Caki2 (cell line): ENCODE data around the gene NUP205. TPM values are rescaled to one million over a fixed set of nuclear protein-coding genes. Genes with fewer than 3 reads are reported as not detected.
"Not testable (repeated sequence)": the region's sequence is repeated elsewhere in the genome, so short reads cannot be mapped to it uniquely, and the experiment has no call there.

Source experiments
- DNase-seq: peaks from one replicate; pipeline ENCODE4 v3.0.0-alpha.2; 2015; ENCODE audit warnings: low read depth
- in situ Hi-C: cut with HindIII; loops from 2 replicates; pipeline ENCODE4 v1.10.0; 2016; ENCODE audit warnings: low sequenced_read_pairs, low pct_unique_long_range_greater_than_20kb, mixed read lengths
- total RNA-seq: library from RNA; depleted of rRNA; stranded (reverse); fragments of >200 nt; shearing (Covaris generic); gene quantifications from 2 replicates; pipeline ENCODE4 v1.2.3, GENCODE V29; 2014; ENCODE audit warnings: low replicate concordance; rRNA removed

Gene NUP205
- total RNA-seq, 1 experiment from 2014 or later: 38.6 TPM

- in situ Hi-C loops: no loop called here
Observed at GRCh38 chr7:135678612-135679575, 121.2 kb downstream of the NUP205 start.

GRCh38 chr7:135681762-135682161 is 124.0 kb downstream of the NUP205 start:
- no peak for DNase-seq
- in situ Hi-C loops: no loop called here

More at GRCh38 chr7:135678612-135679575, 121.2 kb downstream of the NUP205 start:
- DNase-seq: no peak

DNA sequence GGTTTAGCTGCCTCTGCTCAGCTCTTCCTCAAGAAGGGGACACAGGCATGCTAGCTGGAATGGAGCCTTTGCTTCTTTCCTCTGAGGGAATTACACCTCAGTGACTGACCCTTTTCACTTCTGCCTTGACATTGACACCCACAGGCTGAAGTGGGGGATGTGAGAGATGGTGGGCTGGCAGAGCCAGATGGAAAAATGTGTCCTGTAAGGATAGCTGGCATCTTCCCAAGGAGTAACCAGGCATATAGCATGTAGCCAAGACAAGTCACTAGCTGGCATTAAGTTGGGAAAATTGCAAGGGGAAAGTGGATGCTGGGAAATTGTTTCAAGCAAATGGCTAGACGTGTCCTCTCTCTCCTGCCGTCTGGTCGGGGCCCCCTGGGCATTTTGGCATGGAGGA is 124.5 kb downstream of the NUP205 start:
- DNase-seq: no peak
- in situ Hi-C loops: no loop called here

- DNase-seq: no peak
- in situ Hi-C loops: no loop called here
Observed at GRCh38 chr7:135683609-135684008, 125.9 kb downstream of the NUP205 start.

- in situ Hi-C loops: no loop called here
- DNase-seq: no peak
Observed at GRCh38 chr7:135684136-135684535, 126.4 kb downstream of the NUP205 start.

GRCh38 chr7:135684699-135685098 is 127.0 kb downstream of the NUP205 start:
- DNase-seq: no peak

DNA sequence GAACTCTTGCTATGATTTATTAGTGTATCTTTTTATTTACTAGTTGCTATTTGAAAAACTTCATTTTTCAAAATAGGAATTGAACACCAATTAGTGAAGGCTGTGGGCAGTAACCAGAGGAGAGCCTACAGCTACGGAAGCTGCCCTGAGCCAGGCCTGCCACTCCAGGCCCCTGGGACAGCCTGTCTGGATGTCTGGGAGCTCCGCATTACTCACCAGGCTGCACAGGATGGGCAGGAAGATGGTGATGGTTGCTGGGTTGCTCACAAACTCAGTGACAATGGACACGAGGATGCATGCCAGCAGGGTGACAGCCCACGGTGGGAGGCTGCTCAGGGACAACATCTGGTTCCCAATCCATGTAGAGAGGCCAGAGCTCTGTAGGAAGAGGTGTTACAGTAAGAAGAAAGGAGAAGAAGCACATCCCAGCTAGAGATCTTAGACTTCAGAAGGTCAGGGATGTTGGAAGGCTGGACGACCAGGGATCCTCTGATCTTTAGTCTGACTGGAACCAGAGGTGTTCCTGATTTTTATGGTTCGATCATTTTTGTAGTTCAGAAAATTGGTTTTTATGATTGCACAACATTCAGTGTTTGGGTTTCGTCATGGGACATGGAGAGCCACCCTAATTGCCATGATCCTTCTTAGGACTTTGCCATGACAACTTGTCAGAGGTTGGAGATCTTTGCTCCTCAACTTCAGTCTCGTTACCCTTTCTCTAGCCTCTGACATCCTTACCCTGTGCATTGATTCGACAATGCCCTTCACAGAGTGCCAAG is 127.8 kb downstream of the NUP205 start:
- in situ Hi-C loops: no loop called here
- no peak for DNase-seq

More at GRCh38 chr7:135684699-135685098, 127.0 kb downstream of the NUP205 start:
- in situ Hi-C loops: no loop called here

DNA sequence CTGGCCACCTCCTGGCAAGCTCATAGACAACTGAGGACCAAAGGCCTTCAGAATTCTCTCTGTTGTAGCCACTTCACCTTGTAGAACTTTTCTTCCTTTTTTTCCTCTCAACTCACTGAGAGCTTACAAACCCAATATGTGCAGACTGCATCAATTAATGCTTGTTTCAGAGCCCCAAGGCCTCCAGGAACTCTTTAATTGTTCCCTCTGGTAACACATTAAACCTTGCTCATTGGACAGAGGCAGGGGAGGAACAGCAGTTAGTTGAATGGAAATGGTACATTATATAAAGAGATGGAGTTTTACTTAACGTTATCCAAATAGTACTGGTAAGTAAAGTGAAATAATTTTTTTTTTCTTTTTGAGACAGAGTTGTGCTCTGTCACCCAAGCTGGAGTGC is 129.7 kb downstream of the NUP205 start:
- in situ Hi-C loops: no loop called here
- DNase-seq: no peak

DNA sequence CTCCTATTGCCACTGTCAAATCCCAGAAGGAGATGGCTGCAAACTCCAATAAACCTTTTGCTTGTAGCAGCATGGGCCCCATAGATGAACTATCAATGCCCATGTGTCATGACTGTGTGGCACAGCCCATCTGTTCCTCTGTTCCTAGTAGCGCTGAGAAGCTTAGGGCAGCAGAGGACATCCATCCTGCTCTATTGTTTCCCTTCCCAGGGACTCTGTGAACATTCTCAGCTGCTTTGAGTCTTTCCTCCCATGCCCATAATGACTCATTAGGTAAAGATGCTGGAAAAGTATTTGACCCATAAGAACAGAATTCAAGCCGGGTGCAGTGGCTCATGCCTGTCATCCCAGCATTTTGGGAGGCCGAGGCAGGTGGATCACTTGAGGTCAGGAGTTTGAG is 132.8 kb downstream of the NUP205 start:
- DNase-seq: no peak
- in situ Hi-C loops: no loop called here

GRCh38 chr7:135692055-135692454 is 134.3 kb downstream of the NUP205 start:
- in situ Hi-C loops: no loop called here
- no peak for DNase-seq

GRCh38 chr7:135692606-135693005 is 134.9 kb downstream of the NUP205 start:
- in situ Hi-C loops, DNase-seq: not testable (repeated sequence)

GRCh38 chr7:135693558-135693957 is 135.8 kb downstream of the NUP205 start:
- no peak for DNase-seq
- in situ Hi-C loops: no loop called here

DNA sequence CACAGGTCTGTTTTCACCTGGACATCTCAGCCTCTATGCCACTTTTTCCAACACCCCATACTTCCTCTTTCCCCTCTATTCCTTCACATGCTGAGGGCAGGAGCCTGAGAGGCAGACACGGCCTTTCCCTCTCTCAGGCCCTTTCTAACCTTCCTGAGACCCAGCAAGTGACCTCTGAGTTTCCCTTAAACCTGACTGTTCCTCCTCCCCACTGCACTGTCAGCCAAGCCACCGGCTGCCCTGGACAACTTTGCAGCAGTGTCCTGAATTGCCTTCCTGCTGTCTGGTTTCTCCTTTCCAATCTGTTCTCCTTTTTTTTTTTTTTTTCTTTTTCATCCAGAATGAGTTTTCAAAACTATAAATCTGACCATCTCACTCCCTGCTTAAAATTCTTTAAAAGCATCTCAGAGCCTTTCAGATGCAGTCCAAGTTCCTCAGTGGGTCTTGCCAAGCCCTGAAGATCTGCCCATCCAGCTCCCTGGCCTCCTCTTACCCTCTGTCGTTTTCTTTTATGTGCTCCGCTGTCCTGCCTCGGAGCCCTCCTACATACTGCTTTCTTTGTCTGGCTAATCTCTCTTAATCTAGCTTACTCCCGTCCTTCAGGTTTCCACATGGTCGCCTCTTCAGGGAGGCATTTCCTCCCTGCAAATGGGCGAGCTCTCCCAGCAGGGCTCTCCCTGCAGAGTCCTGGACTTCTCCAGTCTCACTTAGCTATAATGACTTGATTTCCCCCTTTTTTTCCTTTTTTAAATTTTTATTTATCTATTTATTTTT is 139.7 kb downstream of the NUP205 start:
- no peak for DNase-seq
- in situ Hi-C loops: no loop called here

Other genes starting within 250 kb of the NUP205 start
- gene CNOT4, start 47.8 kb upstream of the NUP205 start, total RNA-seq: 2.0 and 2.9 TPM in 2 replicates
- 15.7 and 29.9 TPM in 2 replicates for gene STMP1, start 104.6 kb downstream of the NUP205 start, total RNA-seq
- gene SLC13A4, start 170.3 kb downstream of the NUP205 start, total RNA-seq: not detected in 2 replicates
- 0.84 TPM in 1 of 2 replicates, not detected in the other for gene FAM180A, start 190.9 kb downstream of the NUP205 start, total RNA-seq